Mucosa of descending colon (tissue), 3 donors: ENCODE results near the gene FYN. TPM values are rescaled to one million over a fixed set of nuclear protein-coding genes. Genes with fewer than 3 reads are reported as not detected.

Experiments used
- ATAC-seq: fragments of 200-7000 bp; cut with Tn5 transposase; one replicate; pipeline ENCODE4 v1.9.1; 2020; ENCODE audit warnings: mild to moderate bottlenecking, moderate library complexity
- DNase-seq, 3 donors: peaks; one replicate each; pipeline ENCODE4 v3.0.0-alpha.2; 2020
- H3K36me3 ChIP-seq: fragments of 200-600 bp; one replicate; pipeline ENCODE4 v1.8.0; 2021; ENCODE audit warnings: low read depth, mild to moderate bottlenecking
- H3K4me1 ChIP-seq: fragments of 200-600 bp; one replicate; pipeline ENCODE4 v1.8.0; 2021; ENCODE audit warnings: low read depth, mild to moderate bottlenecking
- H3K4me3 ChIP-seq: fragments of 200-600 bp; one replicate; pipeline ENCODE4 v1.8.0; 2021; ENCODE audit warnings: mild to moderate bottlenecking
- H3K9me3 ChIP-seq: fragments of 200-600 bp; one replicate; pipeline ENCODE4 v1.8.0; 2021; ENCODE audit warnings: mild to moderate bottlenecking
- intact Hi-C, 2 donors: fragments of 100-400 bp; cut with DNase I in 1 of 2; cut with micrococcal nuclease in 1 of 2; formaldehyde crosslinking; loops; one replicate each; pipeline versions ENCODE4 v1.11.0 to v1.11.1; 2022; cut with DNase I, micrococcal nuclease
- total RNA-seq, 3 donors: library from RNA; stranded (reverse); fragmentation: NEBNext Ultra II Directional in 2 of 3; extraction: Animal tissue kit (Norgen Biotek cat#: 25700) in 2 of 3; gene quantifications; one replicate each; pipeline versions ENCODE4 v1.2.1 to v1.2.4, GENCODE V29; 2021 to 2023
- TF ChIP-seq, protein P1 (sequence below): fragments of 200-600 bp; IDR thresholded peaks from one replicate; pipeline ENCODE4 v1.8.0; 2022; ENCODE audit warnings: antibody characterized with exemption, mild to moderate bottlenecking
- donor health status: DM: no; HTN: no; CAD: no; lungs with moderate emphysema.
- donor health status: DM: no; HTN: no; CAD: no.
- donor health status: DM: no; HTN: yes; CAD: no.

The FYN gene
- total RNA-seq, 3 donors from 2014 or later = 15.0 to 63.0 (median 24.8) TPM

DNA sequence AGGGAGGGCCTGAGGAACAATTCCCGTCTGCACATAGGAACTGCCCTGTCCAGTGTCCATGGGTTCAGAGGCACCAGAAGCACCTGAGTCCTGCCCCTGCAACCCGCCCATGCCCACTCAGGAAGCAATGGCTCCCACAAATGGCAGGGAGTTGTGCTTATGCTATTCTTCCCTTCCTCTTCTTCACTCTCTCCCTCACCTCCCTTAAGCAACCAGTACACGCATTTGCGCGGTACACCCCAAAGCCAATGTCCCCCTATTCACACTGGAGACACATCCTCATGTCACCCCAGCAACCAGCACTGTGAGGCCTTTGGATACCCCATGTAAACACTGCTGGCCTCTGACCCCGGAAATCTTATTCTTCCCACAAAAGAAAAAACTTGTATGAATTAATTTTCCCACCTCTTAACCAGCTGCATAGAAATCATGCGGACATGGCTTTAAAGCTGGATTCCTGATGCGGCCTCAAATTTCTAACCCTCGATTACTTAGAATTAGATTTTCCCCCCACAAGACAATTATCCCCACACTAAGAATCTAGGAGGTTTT, 30.9 kb downstream of the FYN start:
- H3K36me3 ChIP-seq = no peaks in the 10 kb centered on the region
- DNase-seq (no peak), ATAC-seq (no peak)
- peaks cover 5% of the 10 kb centered on the region for H3K4me1 ChIP-seq
- H3K9me3 ChIP-seq = no peaks in the 10 kb centered on the region
- H3K4me3 ChIP-seq = no peak overlapping the region
- TF ChIP-seq, protein P1, sequence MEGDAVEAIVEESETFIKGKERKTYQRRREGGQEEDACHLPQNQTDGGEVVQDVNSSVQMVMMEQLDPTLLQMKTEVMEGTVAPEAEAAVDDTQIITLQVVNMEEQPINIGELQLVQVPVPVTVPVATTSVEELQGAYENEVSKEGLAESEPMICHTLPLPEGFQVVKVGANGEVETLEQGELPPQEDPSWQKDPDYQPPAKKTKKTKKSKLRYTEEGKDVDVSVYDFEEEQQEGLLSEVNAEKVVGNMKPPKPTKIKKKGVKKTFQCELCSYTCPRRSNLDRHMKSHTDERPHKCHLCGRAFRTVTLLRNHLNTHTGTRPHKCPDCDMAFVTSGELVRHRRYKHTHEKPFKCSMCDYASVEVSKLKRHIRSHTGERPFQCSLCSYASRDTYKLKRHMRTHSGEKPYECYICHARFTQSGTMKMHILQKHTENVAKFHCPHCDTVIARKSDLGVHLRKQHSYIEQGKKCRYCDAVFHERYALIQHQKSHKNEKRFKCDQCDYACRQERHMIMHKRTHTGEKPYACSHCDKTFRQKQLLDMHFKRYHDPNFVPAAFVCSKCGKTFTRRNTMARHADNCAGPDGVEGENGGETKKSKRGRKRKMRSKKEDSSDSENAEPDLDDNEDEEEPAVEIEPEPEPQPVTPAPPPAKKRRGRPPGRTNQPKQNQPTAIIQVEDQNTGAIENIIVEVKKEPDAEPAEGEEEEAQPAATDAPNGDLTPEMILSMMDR = no peak
- intact Hi-C loops = no loop called here

DNA sequence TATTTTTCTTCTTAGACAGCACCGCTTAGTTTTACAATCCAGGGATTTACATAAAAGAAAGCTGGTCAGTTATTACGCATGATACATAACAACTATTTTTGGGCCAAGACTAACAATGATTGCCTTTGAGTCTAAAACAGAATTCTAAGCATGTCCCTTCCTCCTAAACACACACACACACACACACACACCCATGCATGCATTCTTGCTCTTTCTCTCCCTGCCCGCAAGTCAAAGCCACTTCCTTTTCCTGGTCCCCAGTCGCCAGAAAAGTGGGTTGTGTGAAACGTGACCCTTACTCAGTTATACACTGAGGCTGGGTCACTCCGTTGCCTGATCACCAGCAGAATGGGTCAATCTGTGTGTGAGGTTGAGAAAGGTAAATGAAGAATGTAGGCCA, 31.4 kb downstream of the FYN start:
- intact Hi-C loops = no loop called here
- no peak overlapping the region for H3K4me3 ChIP-seq
- DNase-seq (peak in 1 of 3 donors; percentile 58), ATAC-seq (peak; percentile 43)
- TF ChIP-seq, protein P1 = no peak
- H3K9me3 ChIP-seq = no peaks in the 10 kb centered on the region
- no peaks in the 10 kb centered on the region for H3K36me3 ChIP-seq
- H3K4me1 ChIP-seq = peaks cover 5% of the 10 kb centered on the region

DNA sequence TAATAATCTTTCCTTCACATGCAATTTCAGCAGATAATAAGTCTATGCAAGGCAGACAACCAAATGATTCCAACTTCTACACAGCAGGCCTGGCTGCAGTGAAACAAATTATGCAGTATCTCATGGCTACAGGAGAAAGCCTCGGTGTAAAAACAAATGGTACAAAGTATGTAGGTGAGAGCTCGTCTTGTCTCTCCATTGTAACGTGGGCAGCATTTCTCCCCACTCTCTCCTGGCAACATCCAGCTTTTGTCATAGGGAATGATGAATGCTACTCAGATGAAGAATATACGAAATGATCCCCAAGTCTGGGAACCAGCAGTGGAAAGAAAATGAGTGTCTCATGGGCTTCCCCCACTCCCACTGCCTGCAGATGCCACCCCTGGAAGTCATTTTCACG, 32.4 kb downstream of the FYN start:
- Histone ChIP-seq H3K36me3 (no peaks in the 10 kb centered on the region), H3K4me3 (no peak overlapping the region), H3K4me1 (peaks cover 5% of the 10 kb centered on the region), H3K9me3 (no peaks in the 10 kb centered on the region)
- DNase-seq (no peak), ATAC-seq (no peak)
- TF ChIP-seq, protein P1 = no peak
- intact Hi-C loops = no loop called here

DNA sequence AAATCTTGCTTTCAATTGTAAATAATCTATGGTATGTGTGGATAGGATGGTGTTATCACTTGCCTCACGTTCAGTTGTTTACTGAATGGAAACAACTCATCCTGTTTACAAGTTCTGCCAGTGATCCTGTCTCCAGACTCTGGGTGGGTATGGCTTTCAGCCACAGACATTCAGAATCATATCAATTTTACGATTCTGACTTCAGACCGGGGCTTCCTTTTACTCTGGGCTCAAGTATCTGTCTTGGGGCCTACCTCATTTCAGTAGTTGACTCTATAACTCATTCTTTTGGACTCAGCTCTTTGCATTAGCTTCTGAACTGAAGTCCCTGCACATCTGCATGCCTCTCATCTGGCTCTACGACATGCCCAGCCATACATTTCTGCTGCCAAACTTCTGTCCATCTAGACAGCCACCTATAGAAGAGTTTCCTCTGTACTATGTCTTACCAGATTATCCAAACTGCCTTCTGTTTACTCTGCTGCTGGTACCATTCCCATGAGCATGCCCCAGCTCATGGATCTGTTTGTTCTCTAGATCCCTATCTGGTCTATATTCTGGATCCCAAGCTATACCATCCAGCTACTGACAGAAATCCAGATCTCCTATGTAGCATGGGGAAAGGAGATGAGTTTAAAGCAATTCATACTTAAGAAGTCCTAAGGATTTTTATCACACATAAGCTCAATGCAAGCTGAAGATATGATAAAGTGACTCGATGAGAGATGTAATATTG, 34.3 kb downstream of the FYN start:
- H3K4me1 ChIP-seq = no peaks in the 10 kb centered on the region
- intact Hi-C loops = no loop called here
- ATAC-seq = no peak

DNA sequence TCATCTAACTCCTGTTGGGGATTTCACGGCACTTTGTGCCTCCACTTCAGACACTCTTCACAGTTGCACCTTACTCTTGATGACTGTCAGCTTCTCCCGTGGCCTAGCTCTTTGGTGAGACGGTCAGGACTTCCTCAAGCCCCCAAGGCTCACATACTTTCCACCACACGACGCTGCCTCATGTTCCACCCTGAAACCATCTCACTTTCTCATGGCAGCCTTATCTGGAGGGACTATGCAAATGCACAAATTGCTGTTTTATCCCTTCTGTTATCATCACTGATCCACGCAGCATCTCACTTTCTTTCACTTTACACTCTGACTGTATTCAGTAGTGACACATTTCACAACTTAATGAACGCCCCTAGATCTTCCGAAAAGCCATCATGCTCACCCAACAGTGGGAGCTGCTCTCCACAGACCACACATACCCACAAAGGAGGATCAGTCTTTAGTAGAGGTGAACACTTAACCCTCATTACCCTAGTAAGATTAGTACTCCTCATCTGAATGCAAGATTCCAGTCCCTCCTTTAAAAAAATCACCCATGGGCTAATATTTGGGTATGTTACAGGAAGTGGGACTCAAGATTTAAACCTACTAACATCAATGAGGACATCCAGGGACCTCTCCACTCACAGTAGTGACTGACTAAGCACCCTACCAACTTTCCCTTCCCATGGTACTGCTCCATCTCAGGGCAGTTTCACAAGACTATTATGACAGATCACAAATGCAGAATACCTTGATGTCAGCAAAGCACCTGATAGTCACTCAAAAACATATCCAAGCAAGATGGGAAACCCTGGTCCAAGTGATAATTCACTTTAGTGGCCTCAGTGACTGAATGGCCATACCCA, 35.4 kb downstream of the FYN start:
- ATAC-seq = peak; percentile 29
- no peaks in the 10 kb centered on the region for H3K4me1 ChIP-seq

More for the DNA sequence above, 34.3 kb downstream of the FYN start:
- no peak for DNase-seq
- no peaks in the 10 kb centered on the region for H3K36me3 ChIP-seq
- no peaks in the 10 kb centered on the region for H3K9me3 ChIP-seq
- H3K4me3 ChIP-seq = no peak overlapping the region
- TF ChIP-seq, protein P1 = no peak

More for the DNA sequence above, 35.4 kb downstream of the FYN start:
- Histone ChIP-seq H3K9me3 (no peaks in the 10 kb centered on the region), H3K4me3 (no peak overlapping the region), H3K36me3 (no peaks in the 10 kb centered on the region)
- no peak for DNase-seq
- TF ChIP-seq, protein P1 = no peak
- intact Hi-C loops = no loop called here
